GM19025 (cell line): ENCODE results near the gene POLR2L.

ENCODE experiments used
- ATAC-seq: cut with Tn5 transposase; IDR thresholded peaks from one replicate; pipeline ENCODE4 v1.9.1; 2021; ENCODE audit warnings: mild to moderate bottlenecking, low read depth, moderate library complexity; ENCODE audit not compliant: unreplicated experiment

POLR2L gene

DNA sequence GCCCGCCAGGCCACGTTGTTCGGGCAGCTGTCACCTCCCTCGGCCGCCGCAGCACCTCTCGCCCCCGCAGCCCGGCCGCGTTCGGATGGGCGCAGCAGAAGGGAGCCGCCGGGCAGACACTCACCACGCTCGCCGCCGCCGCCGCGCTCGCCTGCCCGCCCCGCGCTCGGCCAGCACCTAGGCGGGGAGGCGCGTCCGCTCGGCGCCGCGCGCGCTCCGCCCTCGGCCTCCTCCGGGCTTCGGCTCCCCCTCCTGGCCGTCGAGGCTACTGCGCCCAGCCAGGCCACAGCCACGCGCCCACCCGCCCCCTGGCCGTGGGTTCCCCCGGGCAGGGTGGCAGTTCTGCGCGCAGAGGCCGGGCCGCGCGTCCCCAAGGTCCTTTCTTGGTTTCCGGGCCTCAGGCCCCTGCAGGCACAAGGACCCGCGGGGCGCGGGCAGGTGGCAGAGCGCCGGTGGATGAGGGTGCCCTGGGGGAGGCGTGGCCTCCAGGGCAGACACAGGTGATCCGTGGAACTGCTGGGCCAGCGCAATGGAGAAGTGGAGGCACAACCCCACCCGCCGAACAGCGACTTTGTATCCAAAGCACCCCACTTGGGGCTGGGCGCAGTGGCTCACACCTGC is 44.1 kb downstream of the POLR2L start, which contains the start of gene SLC25A22:
TSS of gene SLC25A22 (minus strand) at position 189 of the 621 bp plus-strand sequence. CDS start 3,275 bp downstream, outside the sequence.
- ATAC-seq = peak; percentile 65

DNA sequence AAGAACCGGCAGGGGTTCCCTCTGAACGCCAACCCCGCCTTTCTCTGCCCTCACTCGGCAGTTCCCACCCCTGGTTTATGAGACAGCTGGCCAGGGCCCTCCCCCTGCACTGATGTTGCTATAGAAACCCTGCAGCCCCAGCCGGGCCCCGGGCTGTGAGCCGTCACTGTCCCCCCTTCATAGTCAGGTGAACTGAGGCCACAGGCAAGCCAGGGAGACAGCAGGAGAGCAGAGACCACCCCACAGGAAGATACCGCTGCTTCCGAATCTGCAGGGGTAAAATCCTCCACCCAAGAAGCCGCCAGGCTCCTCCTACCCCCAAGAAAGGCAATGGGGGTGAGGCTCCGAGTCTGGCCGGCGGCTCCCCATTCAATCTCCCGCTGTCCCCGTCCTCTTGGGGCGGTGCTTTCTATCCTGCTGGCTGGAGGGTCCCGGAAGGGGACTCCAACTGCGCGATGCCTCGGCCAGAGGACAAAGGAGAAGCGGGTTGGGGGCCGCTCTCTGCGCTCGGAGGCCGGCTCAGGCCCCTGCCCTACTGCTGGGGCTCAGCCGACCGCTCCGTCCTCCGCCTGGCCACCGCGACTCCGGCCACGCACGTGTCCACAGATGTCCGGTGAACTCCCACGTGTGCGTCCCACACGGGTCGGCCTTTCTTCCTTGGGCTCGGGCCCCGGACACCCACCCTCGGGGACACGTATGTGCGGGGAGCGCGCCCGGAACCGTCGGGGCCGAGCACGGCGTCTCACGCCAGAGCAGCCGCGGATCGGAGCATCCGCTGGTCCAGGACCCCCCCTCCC is 44.8 kb downstream of the POLR2L start:
- ATAC-seq = peak; percentile 38

DNA sequence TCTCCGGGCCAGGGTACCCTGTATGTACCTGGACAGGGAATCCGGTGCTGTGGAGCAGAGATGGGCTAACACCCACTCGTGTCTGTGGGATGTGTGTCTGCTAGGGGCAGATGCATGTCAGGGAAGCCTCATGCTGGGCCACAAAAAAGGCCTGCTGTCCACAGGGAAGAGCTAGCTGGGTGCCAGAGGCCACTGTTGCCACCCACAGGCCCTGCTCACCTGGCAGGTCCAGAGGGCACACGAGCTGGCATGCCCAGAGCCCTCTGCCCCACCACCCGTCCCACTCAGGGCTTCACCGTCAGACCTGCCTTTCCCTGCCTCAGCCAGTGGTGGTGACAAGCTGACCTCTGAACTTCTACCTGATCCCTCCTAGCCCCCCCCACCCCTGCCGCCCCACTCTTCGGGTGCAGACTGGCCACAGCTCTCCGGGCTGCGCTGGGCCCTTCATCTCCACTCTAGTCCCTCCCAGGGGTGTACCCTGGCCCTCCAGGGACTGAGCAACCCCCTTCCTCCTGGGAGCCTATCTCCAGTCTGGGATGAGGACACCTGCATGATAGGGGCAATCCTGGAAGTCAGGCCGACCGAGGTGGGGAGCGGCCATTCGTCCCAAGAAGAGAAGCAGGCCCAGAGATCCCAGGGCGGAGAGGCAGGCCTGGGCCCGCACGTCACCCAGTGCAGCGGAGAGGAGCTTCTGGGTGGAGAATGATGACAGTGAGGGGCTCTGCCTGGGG is 45.6 kb downstream of the POLR2L start:
- no peak for ATAC-seq

DNA sequence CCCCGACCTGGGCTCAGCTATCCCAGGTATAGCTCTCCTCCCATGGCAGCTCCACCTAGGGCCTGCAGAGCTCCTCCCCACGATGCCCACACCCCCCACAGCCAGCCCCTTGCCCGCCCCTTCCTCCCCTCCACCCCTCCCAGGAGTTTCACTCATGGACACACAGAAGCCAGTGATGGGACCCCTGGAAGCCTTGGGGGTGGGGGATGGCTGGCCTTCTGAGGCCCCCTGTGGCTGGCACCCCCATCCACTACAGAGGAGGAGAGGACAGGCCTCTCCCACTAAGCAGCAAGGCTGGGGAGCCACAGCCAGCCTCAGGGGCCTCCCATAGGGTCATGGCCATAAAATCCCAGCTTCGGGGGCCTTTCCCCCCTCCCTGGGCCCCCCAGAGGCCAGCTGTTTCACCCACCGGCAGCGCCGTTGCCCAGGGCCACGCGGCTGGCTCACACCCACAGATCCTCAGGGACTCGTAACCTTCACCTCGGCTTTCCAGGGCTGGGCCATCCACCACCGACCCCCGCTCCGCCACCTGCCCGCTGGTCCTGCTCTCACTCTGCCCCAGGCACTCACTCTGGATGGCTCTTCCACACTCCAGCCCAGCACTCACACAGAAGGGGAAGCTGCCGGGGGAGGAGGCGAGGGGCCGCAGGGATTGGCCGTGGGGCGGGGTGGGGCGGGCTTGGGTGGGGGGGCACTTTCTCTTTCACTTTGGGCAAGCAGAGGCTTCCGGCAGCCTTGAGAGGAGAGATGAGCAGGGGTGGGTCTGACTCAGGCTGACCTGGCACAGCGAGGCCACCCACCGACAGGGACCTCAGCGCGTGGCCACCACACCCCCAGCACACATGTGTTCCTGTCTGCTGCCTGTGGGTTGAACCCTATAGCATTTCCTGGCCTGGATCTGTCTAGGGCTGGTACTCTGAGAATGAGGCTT is 46.4 kb downstream of the POLR2L start:
- ATAC-seq = no peak

- no peak for ATAC-seq
Measured at GRCh38 chr11:794766-795633, 47.3 kb downstream of the POLR2L start.

- no peak for ATAC-seq
Measured at GRCh38 chr11:794013-794765, 48.1 kb downstream of the POLR2L start.

GRCh38 chr11:793556-793955 is 48.8 kb downstream of the POLR2L start:
- ATAC-seq = no peak

DNA sequence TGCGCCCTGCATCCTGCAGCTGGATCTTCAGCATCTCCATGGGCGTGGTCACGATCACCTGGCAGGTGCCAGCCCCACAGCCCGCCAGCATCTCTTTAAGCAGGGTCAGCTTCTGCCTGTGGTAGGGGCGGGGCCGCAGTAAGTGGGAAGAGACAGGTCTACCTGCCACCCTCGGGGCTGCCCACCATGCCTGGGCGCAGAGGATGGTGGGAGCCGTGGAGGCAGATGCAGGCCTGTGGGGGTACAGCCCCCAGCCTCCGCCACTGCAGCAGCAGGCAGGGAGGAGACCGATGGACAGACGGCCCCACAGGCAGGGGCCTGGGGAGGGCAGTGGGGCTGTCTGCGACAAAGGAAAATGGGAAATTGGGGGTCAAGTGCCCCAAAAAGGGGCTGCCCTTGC is 49.5 kb downstream of the POLR2L start:
- ATAC-seq = no peak

DNA sequence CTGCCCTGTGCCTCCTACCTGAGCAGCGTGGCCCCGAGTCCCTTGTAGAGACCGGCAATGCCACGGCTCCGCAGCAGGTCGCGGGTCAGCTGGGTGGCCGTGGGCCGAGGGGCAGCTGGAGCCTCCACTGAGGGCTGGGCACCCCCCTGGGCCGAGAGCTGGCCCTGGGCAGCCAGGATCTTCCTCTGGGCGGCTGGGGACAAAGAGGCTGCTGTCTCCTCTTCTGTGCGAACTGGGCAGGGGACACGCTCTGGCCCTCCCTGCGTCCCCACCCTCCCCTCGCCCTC is 49.9 kb downstream of the POLR2L start:
- no peak for ATAC-seq

DNA sequence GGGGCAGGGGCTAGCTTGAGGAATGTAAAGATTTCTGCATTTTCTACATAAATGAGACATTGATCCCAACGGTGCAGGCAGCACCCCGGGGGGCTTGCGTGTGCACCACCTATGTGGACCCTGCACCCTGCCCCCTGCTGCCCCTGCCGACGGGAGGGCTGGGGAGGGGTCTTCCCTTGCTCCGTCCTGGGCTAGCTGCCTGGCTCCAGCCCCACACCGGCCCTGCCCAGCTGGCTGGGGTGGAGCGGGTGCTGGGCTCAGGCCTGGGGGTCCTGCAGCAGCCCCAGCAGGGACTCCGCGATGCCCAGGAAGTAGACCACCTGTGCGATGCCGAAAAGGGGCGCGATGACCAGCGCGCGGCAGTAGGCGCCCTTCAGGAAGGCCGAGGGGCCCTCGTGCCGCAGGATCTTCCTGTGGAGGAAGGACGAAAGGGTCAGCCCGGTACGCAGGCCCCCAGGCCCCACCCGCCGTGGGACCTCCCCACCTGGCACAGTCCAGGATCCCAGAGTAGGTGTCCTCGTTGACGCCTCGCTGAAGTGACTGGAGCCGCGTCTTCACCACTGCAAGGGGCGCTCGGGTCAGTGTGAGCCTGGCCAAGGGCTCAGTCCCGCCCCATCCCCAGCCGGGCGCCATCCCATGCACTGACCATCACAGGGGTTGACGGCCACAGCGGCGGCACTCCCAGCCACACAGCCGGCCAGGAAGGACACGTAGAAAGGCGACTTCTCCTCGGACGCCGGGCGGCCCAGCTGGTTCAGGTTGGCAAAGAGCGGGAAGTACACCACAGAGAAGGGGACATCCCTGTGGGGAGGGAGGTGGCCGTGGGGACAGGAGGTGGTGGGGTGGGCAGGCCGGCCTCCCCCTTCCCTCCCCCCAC is 50.4 kb downstream of the POLR2L start:
- ATAC-seq = no peak

- ATAC-seq = no peak
Measured at GRCh38 chr11:790721-791564, 51.4 kb downstream of the POLR2L start.

GRCh38 chr11:789943-790342 is 52.4 kb downstream of the POLR2L start, which contains the start of gene CEND1:
Gene CEND1 (minus strand): TSS chr11:790090. CDS start chr11:788576, 1,514 bp downstream.
- ATAC-seq = no peak
